ENCODE data around the gene TSSK3. TPM values are rescaled to one million over a fixed set of nuclear protein-coding genes. Genes with fewer than 3 reads are reported as not detected.

The TSSK3 gene
- total RNA-seq, 1 experiment from 2014 or later, result 1.8 TPM

DNA sequence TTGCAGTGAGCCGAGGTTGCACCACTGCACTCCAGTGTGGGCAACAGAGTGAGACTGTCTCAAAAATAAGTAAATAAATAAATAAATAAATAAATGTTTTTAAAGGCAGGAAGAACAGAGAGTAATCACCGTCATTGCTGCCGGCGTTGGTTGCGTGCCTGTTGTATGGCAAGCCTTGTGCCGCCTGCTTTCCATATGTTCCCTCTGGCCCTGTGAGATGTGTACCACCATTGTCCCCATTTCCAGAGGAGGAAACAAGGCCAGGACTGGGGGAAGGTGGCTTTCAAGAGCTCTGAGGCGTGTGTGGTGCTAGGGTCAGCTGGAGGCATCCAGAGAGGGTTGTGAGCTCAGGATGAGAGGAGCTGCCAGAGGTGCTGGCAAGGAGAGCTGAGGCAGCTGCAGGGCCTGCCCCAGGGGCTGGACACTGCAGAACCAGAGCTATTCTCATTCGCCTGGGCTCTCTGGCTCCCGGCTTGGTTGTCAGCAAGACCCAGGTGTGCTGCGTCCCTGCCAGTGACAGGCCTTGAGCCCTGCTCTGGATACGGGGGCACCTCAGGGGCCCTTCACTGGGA, 21.1 kb upstream of the TSSK3 start:
- CTCF ChIA-PET, result interaction anchor here (1.4 kb wide), 1 partner anchor 19 kb away, joined by 6 read pairs; no protein-coding TSS in a partner anchor
- H3K9me3 Mint-ChIP-seq (ENCODE audit: low read depth, unreplicated experiment), result no peaks in the 10 kb centered on the region
- peaks cover 18% of the 10 kb centered on the region for H3K36me3 Mint-ChIP-seq (ENCODE audit: insufficient read depth, unreplicated experiment)
- intact Hi-C loops (cut with micrococcal nuclease; ENCODE audit: unreplicated experiment), result no loop called here
- peaks cover 54% of the 10 kb centered on the region for H3K4me1 Mint-ChIP-seq (ENCODE audit: low read depth, unreplicated experiment)
- no peak overlapping the region for H3K4me3 Mint-ChIP-seq (ENCODE audit: low read depth, unreplicated experiment)
- no peak overlapping the region for H3K27ac Mint-ChIP-seq (ENCODE audit: unreplicated experiment)
- no peak for DNase-seq
- no TSS peak for BruUV-seq (replicated peaks)
- TF ChIP-seq, protein P1, sequence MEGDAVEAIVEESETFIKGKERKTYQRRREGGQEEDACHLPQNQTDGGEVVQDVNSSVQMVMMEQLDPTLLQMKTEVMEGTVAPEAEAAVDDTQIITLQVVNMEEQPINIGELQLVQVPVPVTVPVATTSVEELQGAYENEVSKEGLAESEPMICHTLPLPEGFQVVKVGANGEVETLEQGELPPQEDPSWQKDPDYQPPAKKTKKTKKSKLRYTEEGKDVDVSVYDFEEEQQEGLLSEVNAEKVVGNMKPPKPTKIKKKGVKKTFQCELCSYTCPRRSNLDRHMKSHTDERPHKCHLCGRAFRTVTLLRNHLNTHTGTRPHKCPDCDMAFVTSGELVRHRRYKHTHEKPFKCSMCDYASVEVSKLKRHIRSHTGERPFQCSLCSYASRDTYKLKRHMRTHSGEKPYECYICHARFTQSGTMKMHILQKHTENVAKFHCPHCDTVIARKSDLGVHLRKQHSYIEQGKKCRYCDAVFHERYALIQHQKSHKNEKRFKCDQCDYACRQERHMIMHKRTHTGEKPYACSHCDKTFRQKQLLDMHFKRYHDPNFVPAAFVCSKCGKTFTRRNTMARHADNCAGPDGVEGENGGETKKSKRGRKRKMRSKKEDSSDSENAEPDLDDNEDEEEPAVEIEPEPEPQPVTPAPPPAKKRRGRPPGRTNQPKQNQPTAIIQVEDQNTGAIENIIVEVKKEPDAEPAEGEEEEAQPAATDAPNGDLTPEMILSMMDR (IDR thresholded peaks at IDR 0.05; ENCODE audit: unreplicated experiment), result no peak
- H3K27me3 Mint-ChIP-seq (ENCODE audit: unreplicated experiment), result peaks cover 9% of the 10 kb centered on the region

DNA sequence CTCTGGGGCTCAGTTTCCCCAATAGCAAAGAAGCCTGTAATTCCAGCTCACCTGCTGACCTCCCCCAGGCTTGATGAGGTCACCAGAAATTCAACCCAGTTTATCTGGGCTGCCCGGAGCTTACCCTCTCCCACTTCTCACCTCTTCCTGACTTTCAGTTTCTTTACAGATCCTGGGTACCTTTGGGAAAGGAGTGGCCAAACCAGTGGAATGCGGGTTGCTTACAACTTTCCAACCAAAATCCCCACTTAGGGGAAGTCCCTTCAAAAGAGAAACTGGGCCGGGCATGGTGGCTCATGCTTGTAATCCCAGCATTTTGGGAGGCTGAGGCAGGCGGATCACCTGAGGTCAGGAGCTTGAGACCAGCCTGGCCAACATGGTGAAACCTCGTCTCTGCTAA, 20.4 kb upstream of the TSSK3 start:
- Mint-ChIP-seq H3K9me3 (ENCODE audit: low read depth, unreplicated experiment) (no peaks in the 10 kb centered on the region), H3K4me3 (ENCODE audit: low read depth, unreplicated experiment) (no peak overlapping the region), H3K36me3 (ENCODE audit: insufficient read depth, unreplicated experiment) (peaks cover 12% of the 10 kb centered on the region), H3K27me3 (ENCODE audit: unreplicated experiment) (peaks cover 13% of the 10 kb centered on the region), H3K4me1 (ENCODE audit: low read depth, unreplicated experiment) (peaks cover 57% of the 10 kb centered on the region), H3K27ac (ENCODE audit: unreplicated experiment) (no peak overlapping the region)
- DNase-seq, result peak; percentile 37
- intact Hi-C loops (cut with micrococcal nuclease; ENCODE audit: unreplicated experiment), result no loop called here
- CTCF ChIA-PET, result interaction anchor here (1.4 kb wide), 1 partner anchor 20 kb away, joined by 6 read pairs; no protein-coding TSS in a partner anchor
- TF ChIP-seq, protein P1 (IDR thresholded peaks at IDR 0.05; ENCODE audit: unreplicated experiment), result no peak
- BruUV-seq (replicated peaks), result no TSS peak

DNA sequence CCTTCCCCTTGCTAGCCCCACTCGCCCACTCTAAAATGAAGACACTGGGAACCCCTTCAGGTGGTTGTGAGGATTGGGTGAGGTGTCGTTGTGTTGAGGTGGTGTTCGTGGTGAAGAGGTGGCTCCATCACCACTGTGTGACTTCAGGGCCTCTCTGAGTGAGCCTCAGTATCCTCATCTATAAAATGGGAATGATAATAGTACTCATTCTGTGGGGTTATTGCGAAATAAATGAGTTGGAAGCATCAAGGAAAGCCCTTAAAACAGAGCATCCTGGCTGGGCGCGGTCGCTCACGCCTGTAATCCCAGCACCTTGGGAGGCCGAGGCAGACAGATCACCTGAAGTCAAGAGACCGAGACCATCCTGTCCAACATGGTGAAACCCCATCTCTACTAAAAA, 19.6 kb upstream of the TSSK3 start:
- BruUV-seq (replicated peaks), result no TSS peak
- Mint-ChIP-seq H3K4me1 (ENCODE audit: low read depth, unreplicated experiment) (peaks cover 49% of the 10 kb centered on the region), H3K27ac (ENCODE audit: unreplicated experiment) (no peak overlapping the region), H3K36me3 (ENCODE audit: insufficient read depth, unreplicated experiment) (peaks cover 9% of the 10 kb centered on the region), H3K27me3 (ENCODE audit: unreplicated experiment) (peaks cover 13% of the 10 kb centered on the region), H3K4me3 (ENCODE audit: low read depth, unreplicated experiment) (no peak overlapping the region), H3K9me3 (ENCODE audit: low read depth, unreplicated experiment) (no peaks in the 10 kb centered on the region)
- intact Hi-C loops (cut with micrococcal nuclease; ENCODE audit: unreplicated experiment), result no loop called here
- CTCF ChIA-PET, result no interaction called here
- TF ChIP-seq, protein P1 (IDR thresholded peaks at IDR 0.05; ENCODE audit: unreplicated experiment), result no peak
- DNase-seq, result no peak

DNA sequence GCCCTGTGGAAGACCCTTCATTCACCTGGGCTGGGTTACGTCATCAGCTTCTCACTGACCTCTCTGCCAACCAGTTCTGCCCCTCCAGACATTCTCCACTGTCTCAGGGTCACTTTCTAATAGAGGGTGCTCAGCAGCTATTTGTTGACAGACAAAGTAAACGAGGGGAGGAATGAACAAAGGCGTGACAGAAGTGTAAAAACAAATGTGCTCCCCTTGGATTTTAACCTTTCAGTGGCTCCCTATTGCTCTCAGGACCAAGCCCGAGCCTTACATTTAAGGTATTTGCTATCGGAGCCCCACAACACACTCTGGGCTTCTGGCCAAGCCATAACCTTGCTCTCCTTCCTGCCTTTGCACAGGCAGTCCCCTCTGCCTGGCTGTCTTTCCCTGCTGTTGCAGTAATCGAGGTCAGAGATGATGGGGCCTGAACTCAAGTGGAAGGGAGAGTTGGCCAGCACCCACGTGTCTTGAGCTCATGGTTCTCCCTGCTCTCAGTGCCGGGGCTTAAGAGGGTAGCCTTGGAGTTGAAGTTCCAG, 17.0 kb upstream of the TSSK3 start:
- Mint-ChIP-seq H3K9me3 (ENCODE audit: low read depth, unreplicated experiment) (no peaks in the 10 kb centered on the region), H3K4me3 (ENCODE audit: low read depth, unreplicated experiment) (no peak overlapping the region), H3K36me3 (ENCODE audit: insufficient read depth, unreplicated experiment) (peaks cover 10% of the 10 kb centered on the region), H3K27me3 (ENCODE audit: unreplicated experiment) (peaks cover 13% of the 10 kb centered on the region), H3K4me1 (ENCODE audit: low read depth, unreplicated experiment) (peaks cover 23% of the 10 kb centered on the region), H3K27ac (ENCODE audit: unreplicated experiment) (no peak overlapping the region)
- DNase-seq, result peak; percentile 28
- CTCF ChIA-PET, result interaction anchor here (0.9 to 1.7 kb wide), 3 partner anchors 9 to 49 kb away, joined by 3 to 10 read pairs (median 3); partner anchors contain the start of genes BSDC1 and MARCKSL1
- TF ChIP-seq, protein P1 (IDR thresholded peaks at IDR 0.05; ENCODE audit: unreplicated experiment), result no peak
- intact Hi-C loops (cut with micrococcal nuclease; ENCODE audit: unreplicated experiment), result no loop called here
- BruUV-seq (replicated peaks), result no TSS peak
